GM18519 (cell line): ENCODE data around the gene YY1.
"Not testable (repeated sequence)": the region's sequence is repeated elsewhere in the genome, so short reads cannot be mapped to it uniquely, and the experiment has no call there.

ENCODE experiments used
- ATAC-seq: cut with Tn5 transposase; IDR thresholded peaks from one replicate; pipeline ENCODE4 v1.9.1; 2021; ENCODE audit warnings: mild to moderate bottlenecking, moderate library complexity; ENCODE audit not compliant: unreplicated experiment, low FRiP score

The YY1 gene

GRCh38 chr14:100309028-100309737 lies 70.2 kb downstream of the YY1 start:
- no peak for ATAC-seq

GRCh38 chr14:100312110-100312876 lies 73.3 kb downstream of the YY1 start:
- not testable (repeated sequence) for ATAC-seq

GRCh38 chr14:100312877-100313400 lies 74.0 kb downstream of the YY1 start:
- ATAC-seq = no peak

GRCh38 chr14:100313464-100314230 lies 74.7 kb downstream of the YY1 start:
- ATAC-seq = no peak

- no peak for ATAC-seq
Measured at GRCh38 chr14:100314724-100315123, 75.8 kb downstream of the YY1 start.

- no peak for ATAC-seq
Measured at GRCh38 chr14:100317389-100317788, 78.4 kb downstream of the YY1 start.

- ATAC-seq = peak; percentile 81
Measured at GRCh38 chr14:100317912-100318808, 79.2 kb downstream of the YY1 start.

- no peak for ATAC-seq
Measured at GRCh38 chr14:100320157-100320856, 81.4 kb downstream of the YY1 start.

GRCh38 chr14:100321473-100322137 lies 82.7 kb downstream of the YY1 start:
- ATAC-seq = no peak

- no peak for ATAC-seq
Measured at GRCh38 chr14:100322138-100322957, 83.4 kb downstream of the YY1 start.

- ATAC-seq = no peak
Measured at GRCh38 chr14:100323121-100323941, 84.4 kb downstream of the YY1 start, which contains the start of gene SLC25A47. Gene SLC25A47 (plus strand): TSS chr14:100323339. CDS start chr14:100323415, 76 bp downstream.

- ATAC-seq = no peak
Measured at GRCh38 chr14:100323942-100324307, 85.0 kb downstream of the YY1 start.

GRCh38 chr14:100325231-100325632 lies 86.3 kb downstream of the YY1 start:
- no peak for ATAC-seq

GRCh38 chr14:100325958-100326357 lies 87.0 kb downstream of the YY1 start:
- ATAC-seq = no peak

- ATAC-seq = no peak
Measured at GRCh38 chr14:100327128-100327527, 88.2 kb downstream of the YY1 start.

GRCh38 chr14:100328495-100329163 lies 89.7 kb downstream of the YY1 start:
- ATAC-seq = no peak
